ENCODE data around the gene ATP10B. TPM values are rescaled to one million over a fixed set of nuclear protein-coding genes. Genes with fewer than 3 reads are reported as not detected.

The ATP10B gene
- total and polyA plus RNA-seq, 2 of the 8 experiments (the other 6 are each of a cell fraction or from before 2014, with no cell fraction given), result 0.06 to 0.11 TPM

- H2AK5ac ChIP-seq (ENCODE audit: low read depth, low read length), result no peak overlapping the region
- H4K8ac ChIP-seq (ENCODE audit: extremely low read depth, insufficient read depth, low read length), result no peak overlapping the region
- H3K79me2 ChIP-seq (ENCODE audit: control insufficient read depth in 1 of 2, insufficient read depth in 2 of 2, low read length in 2 of 2), result no peaks in the 10 kb centered on the region
- no peak for TF ChIP-seq POU5F1 (IDR thresholded peaks at IDR 0.05; ENCODE audit: low read depth, low read length)
- no peak for TF ChIP-seq CBX8 (IDR thresholded peaks at IDR 0.05; ENCODE audit: borderline replicate concordance, low read depth, low read length)
Measured at GRCh38 chr5:160720822-160721221, 131.2 kb downstream of the ATP10B start.

More at GRCh38 chr5:160720822-160721221, 131.2 kb downstream of the ATP10B start:
- no peak overlapping the region for H3K4me3 ChIP-seq (ENCODE audit: extremely low read depth in 1 of 4, insufficient read depth in 2 of 4, low read depth in 3 of 4, low read length in 4 of 4)
- DNase-seq (ENCODE audit: low read depth in 1 of 2, low spot score in 2 of 2), result no peak
- H3K4me2 ChIP-seq (ENCODE audit: insufficient read depth in 1 of 2, low read depth in 2 of 2, low read length in 2 of 2), result no peak overlapping the region
- H3K9ac ChIP-seq (replicated peaks in 1 of 4; ENCODE audit: extremely low read depth in 1 of 4, low read depth in 3 of 4, low read length in 3 of 4), result no peak overlapping the region
- H2BK12ac ChIP-seq (ENCODE audit: low read depth, low read length), result no peak overlapping the region
- no peak overlapping the region for H3K4ac ChIP-seq (replicated peaks; ENCODE audit: insufficient read length, low read depth, low read length)
- H3K36me3 ChIP-seq (ENCODE audit: control insufficient read depth in 2 of 4, insufficient read depth in 4 of 4, low read length in 3 of 4), result no peaks in the 10 kb centered on the region
- H3K9me3 ChIP-seq (ENCODE audit: insufficient read depth in 2 of 2, low read depth in 1 of 2, low read length in 1 of 2), result no peaks in the 10 kb centered on the region
- H3K23me2 ChIP-seq (ENCODE audit: low read depth, low read length), result no peaks in the 10 kb centered on the region
- CTCF ChIA-PET (ENCODE audit: partially characterized antibody), result no interaction called here
- H2BK15ac ChIP-seq (ENCODE audit: low read length), result no peak overlapping the region
- POLR2A ChIA-PET (ENCODE audit: partially characterized antibody), result no interaction called here
- FAIRE-seq, result no peak
- no peak overlapping the region for H3K56ac ChIP-seq (replicated peaks; ENCODE audit: insufficient read length, low read depth, low read length)
- H2BK120ac ChIP-seq (replicated peaks; ENCODE audit: low read depth, low read length), result no peak overlapping the region
- H2BK5ac ChIP-seq (ENCODE audit: low read depth, low read length), result no peak overlapping the region
- H4K20me1 ChIP-seq (replicated peaks in 1 of 2; ENCODE audit: control insufficient read depth in 1 of 2, insufficient read depth in 2 of 2, low read length in 2 of 2), result no peaks in the 10 kb centered on the region
- no peak overlapping the region for H3K18ac ChIP-seq (ENCODE audit: extremely low read depth, low read length)
- H3K14ac ChIP-seq (ENCODE audit: insufficient read length), result no peak overlapping the region
- no peak overlapping the region for H3K23ac ChIP-seq (ENCODE audit: insufficient read length)
- no peak overlapping the region for H4K91ac ChIP-seq (replicated peaks; ENCODE audit: insufficient read length, low read length)
- H3K4me1 ChIP-seq (replicated peaks in 1 of 4; ENCODE audit: control insufficient read depth in 3 of 4, insufficient read depth in 4 of 4, low read length in 3 of 4), result peaks cover 0 to under 1% (median 0%) of the 10 kb centered on the region in 4 experiments; a peak in 1 of 7 replicates
- 91% methylated on average over 3 of the region's 3 CpGs; no CpG with 5 or more reads in 1 of the 2 experiments for WGBS, 2 experiments (ENCODE audit: extremely low coverage in 1 of 2, insufficient coverage in 1 of 2, insufficient read length in 1 of 2, insufficient replicate concordance in 2 of 2, low coverage in 1 of 2, low lambda C conversion rate in 2 of 2, missing lambda C conversion rate in 1 of 2)
- no peaks in the 10 kb centered on the region for H3K79me1 ChIP-seq (ENCODE audit: low read depth, low read length)
- no peaks in the 10 kb centered on the region for H3K27me3 ChIP-seq (replicated peaks in 1 of 4; ENCODE audit: control insufficient read depth in 3 of 4, extremely low read depth in 1 of 4, insufficient read depth in 3 of 4, low read length in 3 of 4)
- H2AFZ ChIP-seq (ENCODE audit: low read length), result no peak overlapping the region
- H2BK20ac ChIP-seq (ENCODE audit: low read length), result no peak overlapping the region
- no peak overlapping the region for H4K5ac ChIP-seq (ENCODE audit: insufficient read length, low read depth, low read length)
- no peak overlapping the region for H3K27ac ChIP-seq (ENCODE audit: low read depth, low read length)

Measured in H1 (cell line).